WERI-Rb-1 (cell line): ENCODE measurements around the gene NACC2.
A peak's percentile ranks its signal among the peaks of the same experiment; 100 is the strongest.

ENCODE experiments used
- DNase-seq: peaks from one replicate; pipeline ENCODE4 v3.0.0-alpha.2; 2020
- H3K27ac ChIP-seq: fragments of 250-450 bp; sonication (Bioruptor Pico); 2 replicates; pipeline ENCODE4 v1.5.1; 2020; ENCODE audit warnings: mild to moderate bottlenecking, moderate library complexity
- H3K27me3 ChIP-seq: fragments of 250-450 bp; sonication (Bioruptor Pico); 2 replicates; pipeline ENCODE4 v1.5.1; 2021; ENCODE audit warnings: mild to moderate bottlenecking, low read depth, moderate library complexity; ENCODE audit not compliant: insufficient read depth, severe bottlenecking
- H3K36me3 ChIP-seq: fragments of 250-450 bp; sonication (Bioruptor Pico); 2 replicates; pipeline ENCODE4 v1.5.1; 2020; ENCODE audit warnings: mild to moderate bottlenecking, moderate library complexity
- H3K4me3 ChIP-seq: 2 replicates; pipeline ENCODE4 v1.5.1; 2011; ENCODE audit warnings: low read depth, mild to moderate bottlenecking, control low read depth, low read length
- H3K9me3 ChIP-seq: fragments of 250-450 bp; sonication (Bioruptor Pico); 2 replicates; pipeline ENCODE4 v1.5.1; 2021; ENCODE audit warnings: mild to moderate bottlenecking, moderate library complexity; ENCODE audit not compliant: severe bottlenecking
- TF ChIP-seq, protein P1 (sequence below): IDR thresholded peaks from 2 replicates; pipeline ENCODE4 v1.5.1; 2011; ENCODE audit warnings: low read depth, mild to moderate bottlenecking, control low read depth, inconsistent platforms, low read length

NACC2 gene

GRCh38 chr9:135960411-135961276 is 134.4 kb downstream of the NACC2 start:
- Histone ChIP-seq H3K4me3 (peak overlapping the region; percentile 88), H3K27ac (peak overlapping the region; percentile 82), H3K27me3 (no peaks in the 10 kb centered on the region), H3K9me3 (no peaks in the 10 kb centered on the region), H3K36me3 (peaks cover 8% of the 10 kb centered on the region)
- TF ChIP-seq, protein P1, sequence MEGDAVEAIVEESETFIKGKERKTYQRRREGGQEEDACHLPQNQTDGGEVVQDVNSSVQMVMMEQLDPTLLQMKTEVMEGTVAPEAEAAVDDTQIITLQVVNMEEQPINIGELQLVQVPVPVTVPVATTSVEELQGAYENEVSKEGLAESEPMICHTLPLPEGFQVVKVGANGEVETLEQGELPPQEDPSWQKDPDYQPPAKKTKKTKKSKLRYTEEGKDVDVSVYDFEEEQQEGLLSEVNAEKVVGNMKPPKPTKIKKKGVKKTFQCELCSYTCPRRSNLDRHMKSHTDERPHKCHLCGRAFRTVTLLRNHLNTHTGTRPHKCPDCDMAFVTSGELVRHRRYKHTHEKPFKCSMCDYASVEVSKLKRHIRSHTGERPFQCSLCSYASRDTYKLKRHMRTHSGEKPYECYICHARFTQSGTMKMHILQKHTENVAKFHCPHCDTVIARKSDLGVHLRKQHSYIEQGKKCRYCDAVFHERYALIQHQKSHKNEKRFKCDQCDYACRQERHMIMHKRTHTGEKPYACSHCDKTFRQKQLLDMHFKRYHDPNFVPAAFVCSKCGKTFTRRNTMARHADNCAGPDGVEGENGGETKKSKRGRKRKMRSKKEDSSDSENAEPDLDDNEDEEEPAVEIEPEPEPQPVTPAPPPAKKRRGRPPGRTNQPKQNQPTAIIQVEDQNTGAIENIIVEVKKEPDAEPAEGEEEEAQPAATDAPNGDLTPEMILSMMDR: no peak
- DNase-seq: no peak

GRCh38 chr9:135959814-135960213 is 135.3 kb downstream of the NACC2 start:
- H3K27ac ChIP-seq: no peak overlapping the region
- no peaks in the 10 kb centered on the region for H3K27me3 ChIP-seq
- peak overlapping the region; percentile 88 for H3K4me3 ChIP-seq
- DNase-seq: no peak
- TF ChIP-seq, protein P1: no peak
- no peaks in the 10 kb centered on the region for H3K9me3 ChIP-seq
- H3K36me3 ChIP-seq: peaks cover 9% of the 10 kb centered on the region

DNA sequence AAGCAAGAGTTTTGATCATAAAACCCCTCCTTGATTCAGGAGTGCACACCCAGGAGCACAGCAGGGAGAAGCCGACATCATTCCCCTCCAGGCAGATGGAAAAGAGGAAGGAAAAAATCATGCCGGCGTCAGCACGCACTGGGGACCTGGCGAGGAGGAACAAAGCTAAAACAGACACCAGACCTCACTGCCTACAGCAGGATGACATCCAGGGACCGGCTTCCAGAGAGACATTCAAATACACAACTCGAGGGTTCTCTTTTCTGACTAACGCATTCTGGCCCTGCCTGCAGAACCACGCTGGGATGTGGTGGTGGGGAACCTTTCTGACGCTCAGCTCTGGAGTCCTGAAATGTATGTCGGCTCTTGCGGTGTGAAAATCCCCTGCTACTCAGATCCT is 136.6 kb downstream of the NACC2 start:
- no peaks in the 10 kb centered on the region for H3K9me3 ChIP-seq
- no peak for DNase-seq
- TF ChIP-seq, protein P1: no peak
- H3K27ac ChIP-seq: no peak overlapping the region
- H3K4me3 ChIP-seq: no peak overlapping the region
- peaks cover 20% of the 10 kb centered on the region for H3K36me3 ChIP-seq
- no peaks in the 10 kb centered on the region for H3K27me3 ChIP-seq

DNA sequence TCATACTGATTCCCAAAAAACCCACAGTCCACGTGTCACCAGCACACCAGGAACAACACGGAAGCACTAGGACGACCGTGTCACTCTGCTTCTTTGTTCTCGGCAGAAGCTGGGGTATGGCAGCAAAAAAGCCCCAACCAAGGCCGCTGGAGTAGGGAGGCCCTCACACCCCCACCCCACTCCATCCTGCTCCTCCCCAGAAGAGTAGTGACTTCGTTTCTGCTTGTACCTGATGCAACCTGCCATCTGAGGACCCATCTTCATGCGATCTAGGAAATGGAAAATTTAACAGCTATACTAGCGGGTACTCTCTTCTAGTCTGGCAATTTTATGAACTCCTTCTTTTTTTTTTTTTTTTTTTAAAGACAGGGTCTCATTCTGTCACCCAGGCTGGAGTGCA is 137.7 kb downstream of the NACC2 start:
- Histone ChIP-seq H3K27ac (no peak overlapping the region), H3K27me3 (no peaks in the 10 kb centered on the region), H3K9me3 (no peaks in the 10 kb centered on the region), H3K4me3 (no peak overlapping the region), H3K36me3 (peaks cover 30% of the 10 kb centered on the region)
- TF ChIP-seq, protein P1: no peak
- DNase-seq: no peak

GRCh38 chr9:135956802-135957174 is 138.3 kb downstream of the NACC2 start:
- TF ChIP-seq, protein P1: no peak
- no peak for DNase-seq
- H3K4me3 ChIP-seq: no peak overlapping the region
- peaks cover 37% of the 10 kb centered on the region for H3K36me3 ChIP-seq
- no peak overlapping the region for H3K27ac ChIP-seq
- H3K27me3 ChIP-seq: no peaks in the 10 kb centered on the region
- H3K9me3 ChIP-seq: no peaks in the 10 kb centered on the region
